Epidermal melanocyte (primary cell): Measurements from ENCODE around the gene FGGY.
"Not testable (repeated sequence)": the region's sequence is repeated elsewhere in the genome, so short reads cannot be mapped to it uniquely, and the experiment has no call there.

Experiments used
- DNase-seq: peaks from one replicate; pipeline ENCODE4 v3.0.0; 2011; ENCODE audit warnings: low spot score; ENCODE audit not compliant: insufficient read length

FGGY gene

DNA sequence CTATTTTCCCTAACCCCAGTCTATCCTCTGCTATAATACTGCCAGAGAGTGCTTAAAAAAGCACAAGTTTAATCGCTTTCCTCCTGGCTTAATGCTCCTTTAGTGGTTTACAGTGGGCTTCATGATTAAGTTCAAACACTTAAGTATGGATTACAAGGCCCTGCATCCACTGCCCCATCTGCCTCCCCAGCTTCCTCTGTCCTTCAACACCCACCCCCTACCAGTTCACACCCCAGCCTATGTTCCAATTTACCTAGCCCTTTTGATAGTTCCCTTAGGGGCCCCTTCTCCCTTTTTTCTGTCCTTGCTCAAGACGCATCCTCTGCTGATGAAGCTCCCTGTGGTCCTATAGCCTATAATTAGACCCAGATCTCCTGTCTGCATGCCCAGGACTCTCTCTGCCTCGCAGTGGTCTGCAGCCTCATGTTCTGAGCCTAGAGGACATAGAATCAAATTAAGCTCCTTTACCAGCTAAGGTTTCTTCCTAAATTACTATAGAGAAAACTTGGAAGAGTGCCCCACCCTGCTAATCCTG, 212.5 kb downstream of the FGGY start:
- DNase-seq, result no peak

DNA sequence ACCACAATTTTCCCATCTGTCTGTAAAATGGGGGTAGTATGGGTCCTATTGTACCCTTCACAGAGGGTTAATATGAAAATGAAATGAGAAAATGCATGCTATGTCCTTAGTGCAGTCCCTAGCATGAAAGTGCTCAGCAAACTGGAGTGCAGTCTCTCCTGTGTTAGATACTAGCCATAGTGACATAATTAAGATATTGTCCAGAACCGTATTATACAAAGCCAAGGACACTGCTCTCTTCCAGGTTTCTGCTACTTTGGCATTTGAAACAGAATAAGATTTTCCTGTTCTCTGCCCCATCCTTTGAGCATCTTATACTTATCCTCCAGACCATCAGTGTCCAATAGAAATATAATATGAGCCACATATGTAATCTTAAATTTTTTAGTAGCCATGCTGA, 213.4 kb downstream of the FGGY start:
- no peak for DNase-seq

DNA sequence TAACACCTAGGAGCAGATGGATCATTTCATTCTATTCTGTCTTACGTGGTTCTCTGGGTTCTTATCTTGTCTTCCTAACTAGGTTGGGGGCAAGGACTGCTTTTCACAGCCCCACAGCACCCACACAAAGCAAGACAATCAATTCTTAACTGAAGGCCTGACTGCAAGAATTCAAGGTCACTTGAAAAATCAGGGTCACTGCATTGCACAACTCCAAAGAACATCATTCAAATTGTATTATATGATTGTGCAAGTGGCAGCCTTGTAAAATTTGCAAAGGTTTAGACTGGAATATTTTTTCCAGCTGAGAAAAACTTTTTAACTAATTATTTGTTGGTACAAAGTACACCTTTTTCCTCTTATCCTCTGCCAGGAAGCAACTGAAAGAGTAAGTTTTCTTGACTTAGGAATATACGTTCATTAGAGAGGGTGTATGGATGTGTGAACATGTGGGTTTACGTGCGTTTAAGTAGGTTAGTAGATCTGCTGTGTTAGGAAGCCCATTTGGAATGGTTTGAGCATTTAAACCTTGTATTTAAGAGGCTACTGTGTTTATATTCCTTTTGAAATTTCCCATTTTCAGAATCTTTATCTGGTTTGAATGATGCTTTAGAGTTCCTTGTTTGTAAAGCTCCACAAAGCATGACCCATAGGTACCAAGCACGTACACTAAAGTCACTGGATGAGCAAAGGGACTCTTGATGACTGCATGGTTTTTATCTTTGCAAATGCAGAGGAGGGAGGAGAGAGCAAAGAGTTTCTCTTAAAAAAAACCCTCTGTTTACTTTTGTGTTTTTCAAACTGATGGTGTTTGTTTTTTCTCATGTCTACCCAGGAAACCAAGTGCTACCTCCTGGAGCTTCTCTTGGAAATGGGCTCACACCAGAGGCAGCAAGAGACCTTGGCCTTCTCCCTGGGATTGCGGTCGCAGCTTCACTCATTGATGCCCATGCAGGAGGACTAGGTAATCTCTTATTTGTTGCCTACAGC, 214.9 kb downstream of the FGGY start:
- no peak for DNase-seq

DNA sequence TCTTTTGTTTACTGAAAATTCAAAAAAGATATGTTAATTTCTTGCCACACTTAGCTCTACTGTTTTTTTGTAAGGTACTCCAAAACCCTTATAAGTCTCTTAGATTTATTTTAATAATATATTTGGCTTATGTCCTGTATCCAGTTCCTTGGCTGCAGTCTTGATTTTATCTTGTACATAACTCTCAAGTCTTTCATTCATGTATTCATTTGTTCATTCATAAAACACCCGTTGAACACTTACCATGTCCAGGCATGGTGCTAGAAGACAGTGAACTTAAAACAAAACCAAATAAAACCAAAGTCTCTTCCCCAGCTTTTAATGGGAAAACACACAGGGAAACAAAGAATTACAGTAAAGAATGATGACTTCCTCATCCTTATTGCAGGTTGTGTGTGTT, 215.8 kb downstream of the FGGY start:
- no peak for DNase-seq

DNA sequence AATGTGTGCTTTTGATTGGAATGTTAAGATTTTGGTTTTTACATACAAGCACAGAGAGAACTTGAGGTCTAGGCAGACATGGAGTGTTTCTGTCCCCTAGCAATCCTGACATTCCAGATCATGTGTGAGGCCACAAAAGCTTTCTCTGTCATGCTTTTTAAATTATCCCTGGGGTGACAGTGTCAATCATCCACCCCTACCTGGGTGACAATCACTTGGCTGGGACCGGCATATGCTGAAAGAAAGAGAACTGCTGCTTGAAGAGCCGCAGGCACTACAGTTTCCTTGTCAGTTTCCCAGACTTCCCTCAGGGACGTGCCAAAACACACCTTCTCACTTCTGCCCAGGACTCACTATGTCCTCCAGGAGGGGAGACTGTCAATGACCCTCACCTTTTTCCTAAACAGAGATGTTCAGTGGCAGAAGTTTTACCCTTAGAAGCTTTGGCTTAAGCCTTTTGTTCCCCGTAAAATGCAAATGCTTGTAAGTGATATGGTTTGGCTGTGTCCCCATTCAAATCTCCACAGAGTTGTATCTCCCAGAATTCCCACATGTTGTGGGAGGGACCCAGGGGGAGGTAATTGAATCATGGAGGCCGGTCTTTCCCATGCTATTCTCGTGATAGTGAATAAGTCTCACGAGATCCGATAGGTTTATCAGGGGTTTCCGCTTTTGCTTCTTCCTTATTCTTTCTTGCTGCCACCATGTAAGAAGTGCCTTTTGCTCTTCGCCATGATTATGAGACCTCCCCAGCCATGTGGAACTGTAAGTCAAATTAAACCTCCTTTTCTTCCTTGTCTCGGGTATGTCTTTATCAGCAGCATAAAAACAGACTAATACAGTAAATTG, 217.4 kb downstream of the FGGY start:
- no peak for DNase-seq

DNA sequence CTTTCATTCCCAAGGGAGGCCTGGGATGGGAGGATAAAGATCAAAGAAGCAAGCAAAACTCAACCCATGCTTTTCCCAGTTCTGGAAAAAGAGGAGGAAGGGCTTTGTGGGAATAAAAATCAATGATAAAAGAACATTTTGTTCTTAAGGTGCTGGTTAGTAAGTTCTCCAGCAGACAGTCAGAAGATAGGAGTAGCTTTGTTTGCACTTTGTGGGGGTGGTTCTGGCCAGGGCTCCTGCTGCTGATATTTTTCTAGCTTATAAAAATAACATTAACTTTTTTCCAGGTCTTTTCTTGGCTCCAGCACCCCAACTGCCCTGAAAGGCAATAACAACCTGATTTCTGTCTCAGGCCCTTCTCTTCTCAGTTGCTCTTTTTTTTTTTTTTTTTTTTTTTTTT, 220.0 kb downstream of the FGGY start:
- DNase-seq, result no peak

DNA sequence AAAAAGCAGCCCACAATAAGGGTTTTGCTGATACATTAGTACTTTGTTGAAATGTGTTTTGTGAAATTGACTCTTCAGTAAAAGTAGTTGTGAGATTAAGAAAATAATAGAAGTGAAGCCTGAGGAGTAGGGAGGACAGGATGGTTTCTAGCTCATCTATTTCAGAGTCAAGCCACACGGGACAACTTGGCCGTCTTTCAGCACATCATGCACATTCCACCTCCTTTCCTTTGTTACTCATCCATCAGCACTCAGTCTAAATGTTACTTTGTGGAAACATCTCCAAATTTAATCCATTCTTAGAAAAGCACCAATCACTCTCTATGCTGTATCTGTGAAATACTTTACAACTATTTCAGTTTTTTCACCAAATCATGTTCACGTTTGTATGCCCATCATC, 223.3 kb downstream of the FGGY start:
- no peak for DNase-seq

DNA sequence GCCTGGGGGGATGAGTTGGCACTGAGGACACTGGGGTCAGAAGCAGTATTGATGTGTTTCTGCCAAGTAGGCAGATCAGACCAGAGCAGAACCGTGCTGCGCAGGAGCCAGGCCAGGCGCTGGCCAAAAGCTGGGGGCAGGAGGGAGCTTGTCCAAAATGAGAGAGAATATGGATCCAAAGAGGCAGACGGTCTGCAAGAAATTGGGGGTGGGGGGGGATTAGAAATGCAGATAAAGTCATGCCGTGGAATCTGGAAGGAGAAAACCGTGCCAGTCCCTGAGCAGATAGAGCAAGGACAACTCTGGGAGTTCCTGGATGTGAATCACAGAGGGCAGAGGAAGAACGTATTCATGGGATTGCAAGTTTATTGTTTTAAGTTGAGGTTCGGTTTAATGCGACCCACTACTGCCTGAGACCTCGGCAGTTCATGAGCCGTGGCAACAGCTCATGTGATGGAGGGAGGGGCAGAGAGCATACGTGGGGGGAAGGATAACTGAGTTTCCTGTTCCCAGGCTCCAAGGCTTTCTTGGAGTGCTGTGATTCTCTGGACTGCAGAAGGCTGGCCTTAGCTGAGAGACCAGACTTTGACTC, 224.0 kb downstream of the FGGY start:
- no peak for DNase-seq

DNA sequence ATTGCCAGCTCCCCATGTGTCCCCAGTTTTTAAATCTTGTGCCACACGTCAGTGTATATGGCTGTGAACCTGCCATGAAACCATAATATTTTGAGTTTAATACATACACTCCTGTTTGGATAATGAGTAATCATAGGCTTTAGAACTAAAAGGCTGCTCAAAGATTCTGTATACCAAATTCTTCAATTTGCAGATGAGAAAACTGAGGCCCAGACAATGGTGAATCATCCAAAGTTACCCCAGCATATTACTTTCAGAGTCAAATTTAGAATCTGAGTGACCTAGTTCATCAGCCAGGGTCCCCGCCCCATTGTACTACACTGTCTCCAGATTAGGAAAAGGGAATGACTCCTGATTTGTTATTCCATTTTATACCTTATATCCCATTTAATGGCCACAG, 224.6 kb downstream of the FGGY start:
- DNase-seq, result no peak

DNA sequence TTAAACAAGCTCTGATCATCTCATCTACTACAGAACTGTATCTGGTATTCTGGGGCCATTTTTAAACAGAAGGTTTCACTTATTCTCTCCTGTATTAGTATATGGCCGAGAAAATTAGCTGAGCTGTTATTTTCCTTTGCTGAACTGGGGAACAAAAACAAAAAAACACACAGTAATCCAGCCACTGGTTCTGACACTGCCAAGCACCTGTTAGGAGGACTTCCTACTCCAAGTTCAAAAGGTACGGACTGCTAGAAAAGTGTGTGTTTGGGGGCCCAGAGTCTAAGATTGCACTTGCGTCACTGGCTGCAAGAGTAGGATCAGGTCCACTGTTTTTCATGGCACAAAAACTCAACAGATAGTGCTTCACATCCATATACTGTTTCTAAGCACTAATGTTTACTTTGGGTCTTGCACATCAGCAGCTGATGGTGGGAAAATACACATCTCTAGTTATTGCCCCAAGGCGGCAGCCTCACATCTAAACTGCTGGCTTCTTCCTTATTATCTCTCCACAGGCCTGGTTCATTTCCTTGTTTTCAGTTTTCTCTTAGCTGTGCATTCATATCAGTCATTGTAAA, 226.1 kb downstream of the FGGY start:
- no peak for DNase-seq

DNA sequence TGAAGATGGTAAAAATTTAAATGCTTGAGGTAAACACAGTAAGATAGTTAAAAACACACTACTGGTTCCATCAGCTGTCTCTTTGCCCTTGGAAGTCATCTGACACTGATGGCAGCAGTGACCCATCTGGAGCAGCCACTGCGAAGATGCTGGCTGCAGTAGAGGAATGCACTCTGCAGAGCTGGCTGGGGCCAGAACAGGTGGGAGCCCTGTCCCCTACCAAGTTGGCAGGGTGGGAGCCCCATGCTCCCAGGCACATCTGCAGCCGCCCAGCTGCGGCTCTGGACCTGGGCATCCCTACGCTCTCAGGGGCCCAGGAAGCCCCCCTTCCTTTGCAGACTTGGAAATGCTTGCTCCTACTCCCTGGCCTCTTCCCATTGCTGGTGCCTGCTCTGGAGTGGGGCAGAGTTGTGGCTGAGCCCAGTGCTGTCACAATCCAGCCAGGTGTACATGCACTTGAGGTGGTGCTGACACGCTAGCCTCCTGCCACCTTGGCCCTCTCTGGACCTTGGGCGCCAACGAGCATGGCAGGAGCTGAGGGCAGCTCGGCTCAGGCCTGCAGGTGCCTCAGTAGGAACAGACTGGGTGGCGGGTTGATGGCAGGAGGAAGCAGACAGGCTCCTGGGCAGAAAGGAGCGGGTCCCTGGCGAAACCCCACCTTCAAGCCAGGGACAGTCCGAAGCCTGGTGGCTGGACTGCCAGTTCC, 227.0 kb downstream of the FGGY start:
- DNase-seq, result no peak

DNA sequence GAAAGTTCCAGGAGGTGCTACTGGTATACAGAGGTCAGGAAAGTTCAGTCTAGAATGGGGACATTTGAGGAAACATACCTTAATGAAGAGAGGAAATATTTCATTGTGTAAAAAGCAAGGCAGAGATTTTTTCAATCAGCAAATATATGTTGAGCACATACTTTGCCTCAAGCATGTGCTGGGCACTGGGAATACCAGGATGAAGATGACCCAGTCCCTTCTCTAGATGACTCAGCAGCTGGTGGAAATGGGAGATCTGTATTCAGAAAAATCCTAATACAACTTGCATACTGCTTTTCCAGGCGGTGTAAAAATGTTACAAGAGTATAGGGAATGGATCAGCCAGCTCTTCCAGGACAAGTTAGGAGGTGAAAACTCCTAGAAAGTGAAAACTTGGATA, 229.3 kb downstream of the FGGY start:
- no peak for DNase-seq

DNA sequence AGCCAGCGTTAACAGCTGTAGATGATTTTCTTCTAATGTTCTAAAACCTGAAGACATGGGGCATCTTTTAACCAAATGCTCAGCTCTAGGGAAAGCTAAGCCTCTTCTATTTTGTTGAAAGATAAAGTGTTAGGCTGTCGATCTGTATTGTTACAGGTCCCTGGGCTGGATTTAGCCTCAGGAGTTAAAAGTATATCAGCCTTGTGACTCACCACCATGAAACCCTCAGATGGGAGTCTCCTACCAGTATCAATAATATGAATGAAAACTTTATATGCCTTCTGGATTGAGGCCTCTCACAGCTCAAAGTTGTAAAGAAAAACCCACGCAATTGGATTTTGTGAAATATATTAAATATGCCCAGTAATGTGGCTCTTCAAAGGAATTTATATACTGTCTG, 231.6 kb downstream of the FGGY start:
- DNase-seq, result no peak

DNA sequence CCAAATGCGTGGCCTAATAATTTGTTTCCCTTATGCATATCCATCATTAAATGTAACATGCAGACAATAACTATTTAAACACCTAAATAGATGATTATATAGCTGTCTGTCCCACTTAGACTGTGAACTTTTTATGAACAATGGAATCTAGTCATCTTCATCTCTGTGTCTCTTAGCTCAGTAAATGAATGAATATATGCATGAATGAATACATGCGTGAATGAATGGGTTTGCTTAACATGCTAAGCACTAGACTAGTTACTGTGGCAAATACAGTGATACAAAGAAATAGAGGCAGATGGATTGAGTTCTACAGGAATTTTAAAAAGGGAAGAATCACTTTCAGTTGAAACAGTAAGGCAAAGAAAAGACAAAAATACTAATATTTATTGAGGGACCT, 232.0 kb downstream of the FGGY start:
- DNase-seq, result no peak

DNA sequence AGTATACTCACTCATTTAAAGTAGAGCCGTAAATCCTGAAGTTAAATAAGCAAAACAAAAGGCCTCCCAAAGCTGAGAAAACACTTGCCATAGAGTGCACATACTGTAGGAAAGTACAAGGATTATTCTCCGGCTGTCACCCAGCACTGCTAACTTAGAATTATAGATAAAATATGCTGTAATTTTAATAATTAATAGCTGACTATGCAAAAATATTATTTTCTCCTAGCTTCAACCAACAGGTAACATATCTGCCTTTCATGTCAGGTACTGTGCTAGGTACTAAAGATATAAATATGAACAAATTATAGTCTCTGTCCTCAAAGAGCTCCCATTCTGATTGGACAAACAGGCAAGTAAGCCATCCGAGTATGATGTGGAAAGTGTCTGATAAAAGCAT, 233.2 kb downstream of the FGGY start:
- no peak for DNase-seq

DNA sequence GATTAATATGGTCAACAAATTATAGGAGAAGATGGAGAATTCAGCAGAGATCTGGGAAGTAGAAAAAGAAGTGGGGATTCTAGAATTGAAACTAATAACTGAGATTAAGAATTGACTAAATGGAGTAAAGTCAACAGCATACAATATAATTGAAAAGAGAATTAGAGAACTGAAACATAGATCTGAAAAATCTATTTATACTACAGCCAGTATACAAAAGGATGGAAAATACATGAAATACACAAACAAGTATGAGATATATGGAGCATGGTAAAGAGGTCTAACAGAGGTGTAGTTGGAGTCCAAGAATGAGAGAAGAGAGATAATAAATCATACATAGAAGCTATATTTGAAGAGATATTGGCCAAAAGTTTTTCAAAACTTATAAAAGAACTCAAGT, 235.2 kb downstream of the FGGY start:
- no peak for DNase-seq

DNA sequence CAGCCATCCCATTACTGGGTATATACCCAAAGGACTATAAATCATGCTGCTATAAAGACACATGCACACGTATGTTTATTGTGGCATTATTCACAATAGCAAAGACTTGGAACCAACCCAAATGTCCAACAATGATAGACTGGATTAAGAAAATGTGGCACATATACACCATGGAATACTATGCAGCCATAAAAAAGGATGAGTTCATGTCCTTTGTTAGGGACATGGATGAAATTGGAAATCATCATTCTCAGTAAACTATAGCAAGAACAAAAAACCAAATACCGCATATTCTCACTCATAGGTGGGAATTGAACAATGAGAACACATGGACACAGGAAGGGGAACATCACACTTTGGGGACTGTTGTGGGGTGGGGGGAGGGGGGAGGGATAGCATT, 241.6 kb downstream of the FGGY start:
- DNase-seq, result not testable (repeated sequence)

DNA sequence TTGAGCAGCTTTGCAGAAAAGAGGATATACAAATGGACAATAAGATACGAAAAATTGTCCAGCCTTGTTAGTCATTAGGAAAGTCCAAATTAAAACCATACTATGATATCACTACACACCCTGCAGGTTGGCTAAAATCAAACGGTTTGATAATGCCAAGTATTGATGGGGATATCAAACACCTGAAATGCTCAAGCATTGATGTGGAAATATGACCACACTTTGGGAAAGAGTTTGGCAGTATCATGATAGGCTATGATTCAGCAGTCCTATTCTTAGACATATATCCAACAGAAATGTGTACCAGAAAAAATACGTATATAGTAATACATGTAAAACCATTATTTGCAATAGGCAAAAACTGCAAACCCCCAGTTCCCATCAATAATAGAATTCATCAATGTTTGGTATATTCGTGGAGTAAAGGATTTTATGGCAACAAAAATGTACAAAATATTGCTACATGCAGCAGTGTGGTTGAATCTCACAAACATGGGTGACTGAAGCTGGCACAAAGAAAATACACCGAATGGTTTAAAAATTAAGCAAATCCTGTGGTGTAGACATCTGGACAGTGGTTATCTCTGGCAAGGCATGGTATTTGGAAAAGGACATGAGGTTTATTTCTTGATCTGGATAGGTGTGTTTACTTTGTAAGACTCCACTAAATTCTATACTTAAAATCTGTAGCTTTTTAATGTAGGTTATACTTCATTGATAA, 243.2 kb downstream of the FGGY start:
- DNase-seq, result no peak

DNA sequence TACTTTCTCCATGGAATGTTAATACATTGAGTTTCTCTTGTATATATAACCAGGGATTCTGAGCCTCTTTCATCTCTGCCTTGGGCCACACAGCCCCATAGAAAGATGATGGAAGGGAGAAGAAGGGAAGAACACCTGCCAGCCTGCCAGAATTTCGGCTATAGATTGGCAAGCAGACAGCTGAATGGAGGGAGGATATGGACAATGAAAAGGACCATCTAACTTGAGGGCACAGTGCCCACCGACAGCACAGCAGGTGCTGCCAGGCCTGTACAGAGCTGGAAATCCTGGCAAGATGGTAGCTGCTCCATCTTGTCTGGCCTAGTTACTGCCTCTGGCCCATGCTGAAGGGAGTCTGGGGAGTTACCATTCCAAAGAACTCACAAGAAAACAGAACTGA, 244.3 kb downstream of the FGGY start:
- no peak for DNase-seq

DNA sequence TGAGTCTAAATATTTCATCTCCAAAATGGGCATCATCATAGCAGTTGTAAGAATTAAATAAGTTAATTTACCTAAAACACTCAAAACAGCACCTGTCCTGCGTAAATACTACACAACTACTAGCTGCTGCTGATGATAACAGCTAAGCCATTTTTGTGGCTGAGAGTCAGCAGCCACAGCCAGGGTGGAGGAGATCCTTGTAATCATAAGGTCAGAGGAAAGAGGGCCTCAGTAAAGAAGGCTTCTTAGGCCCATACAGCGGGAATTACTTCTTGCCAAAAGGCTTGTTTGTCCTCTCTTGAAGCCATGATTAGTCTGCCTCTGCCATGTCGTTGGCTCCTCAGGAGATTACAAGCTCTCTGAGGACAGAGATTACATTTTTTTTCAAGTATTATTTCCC, 245.0 kb downstream of the FGGY start:
- DNase-seq, result no peak
